NCI-H446 treated with DMSO at 0.1 percent for 48 hours (cell line): ENCODE results near the gene GMDS.

ENCODE experiments used
- DNase-seq: peaks from one replicate; lab custom pipeline; 2025; lab: John Stamatoyannopoulos, UW

Gene GMDS

GRCh38 chr6:1987640-1988039, 257.8 kb downstream of the GMDS start:
- peak; percentile 8 for DNase-seq

GRCh38 chr6:1986454-1987243, 258.8 kb downstream of the GMDS start:
- no peak for DNase-seq

- no peak for DNase-seq
These were observed 260.9 kb downstream of the GMDS start for GRCh38 chr6:1984346-1984994.

GRCh38 chr6:1983850-1984249, 261.6 kb downstream of the GMDS start:
- no peak for DNase-seq

GRCh38 chr6:1972962-1973361, 272.4 kb downstream of the GMDS start:
- no peak for DNase-seq

- no peak for DNase-seq
These were observed 273.8 kb downstream of the GMDS start for GRCh38 chr6:1971612-1972011.

- DNase-seq = no peak
These were observed 275.2 kb downstream of the GMDS start for GRCh38 chr6:1970151-1970561.

DNA sequence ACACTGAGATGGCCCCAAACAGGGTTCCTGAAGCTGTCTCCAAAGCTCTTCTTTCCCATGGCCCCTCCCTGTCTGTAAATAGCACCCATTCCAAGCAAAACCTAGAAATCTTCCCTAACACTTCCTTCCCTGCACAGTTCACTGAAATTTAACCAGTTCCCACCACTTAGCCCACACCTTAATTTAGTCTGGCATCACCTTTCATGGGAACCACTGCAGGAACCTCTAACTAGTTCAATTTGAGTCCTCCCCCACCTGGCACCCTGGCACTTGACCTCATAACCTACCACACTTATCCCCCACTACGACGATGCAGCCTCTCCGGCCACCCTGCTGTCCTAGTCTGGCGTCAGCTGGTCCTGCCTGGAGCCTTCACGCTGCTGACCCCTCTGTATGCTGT, 278.7 kb downstream of the GMDS start:
- no peak for DNase-seq

GRCh38 chr6:1965596-1966224, 279.7 kb downstream of the GMDS start:
- DNase-seq = no peak

GRCh38 chr6:1963596-1963995, 281.8 kb downstream of the GMDS start:
- no peak for DNase-seq

DNA sequence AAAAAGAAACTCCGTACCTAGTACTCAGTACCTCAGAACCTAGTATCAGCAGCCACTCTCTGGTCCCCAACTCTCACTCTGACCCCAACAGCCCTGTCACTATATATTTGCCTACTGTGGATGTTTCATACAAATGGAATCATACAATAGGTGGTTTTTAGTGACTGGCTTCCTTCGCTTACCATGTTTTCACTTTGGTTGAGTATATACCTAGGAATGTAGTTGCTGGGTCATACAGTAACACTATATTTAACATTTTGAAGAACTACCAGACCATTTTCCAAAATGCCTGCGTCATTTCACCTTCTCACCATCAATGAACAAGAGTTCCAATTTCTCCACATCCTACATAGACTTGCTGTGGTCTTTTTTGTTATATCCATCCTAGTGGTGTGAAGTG, 283.2 kb downstream of the GMDS start:
- DNase-seq = no peak

GRCh38 chr6:1960486-1961142, 284.8 kb downstream of the GMDS start:
- DNase-seq = no peak

DNA sequence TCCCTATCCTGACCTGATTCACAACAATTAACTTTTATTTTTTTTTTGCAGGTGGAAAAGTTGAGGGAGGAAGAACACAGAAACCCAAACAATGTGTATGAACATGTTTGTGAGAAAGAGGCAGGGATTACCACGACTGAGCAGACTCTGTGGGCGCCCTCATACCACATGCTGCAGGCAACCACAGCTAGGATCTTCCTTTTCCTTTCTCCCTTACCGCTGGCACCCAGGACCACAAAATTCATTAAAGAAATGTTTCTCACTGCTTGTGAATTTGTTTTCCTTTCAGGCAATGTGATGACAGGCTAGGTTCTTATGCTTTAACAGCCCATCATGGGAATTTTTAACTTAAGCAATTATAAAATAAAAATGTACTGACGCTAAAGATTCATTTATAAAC, 287.1 kb downstream of the GMDS start:
- DNase-seq = no peak

- DNase-seq = no peak
These were observed 287.7 kb downstream of the GMDS start for GRCh38 chr6:1957746-1958145.

DNA sequence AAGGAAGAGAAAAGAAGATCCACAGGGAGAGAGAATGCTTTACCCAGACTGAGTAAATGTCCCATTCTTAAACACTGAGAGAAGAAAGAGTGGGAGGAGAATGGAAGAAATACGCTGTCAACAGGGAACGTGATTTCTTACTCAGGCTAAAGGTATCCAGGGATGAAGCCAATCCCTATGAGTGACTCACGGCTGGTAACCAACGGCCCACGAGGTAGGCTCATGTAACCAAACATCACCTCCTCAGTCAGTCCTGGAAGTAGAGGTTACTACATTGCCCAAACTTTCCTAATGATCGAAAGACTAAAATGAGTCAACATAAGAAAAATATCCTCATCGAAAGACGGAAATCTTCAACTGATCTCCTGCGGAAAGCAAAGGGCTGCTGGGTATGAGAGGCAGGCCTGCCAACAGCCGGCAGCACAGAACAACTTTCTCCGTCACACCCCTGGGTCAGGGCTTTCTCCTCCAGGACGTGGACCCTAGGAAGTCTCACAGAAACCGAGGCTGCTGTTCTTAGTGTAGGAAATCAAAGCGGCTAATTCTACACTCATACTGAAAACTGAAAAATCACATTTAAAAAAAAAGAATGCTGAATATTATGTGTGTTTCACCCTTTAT, 292.6 kb downstream of the GMDS start:
- DNase-seq = no peak

DNA sequence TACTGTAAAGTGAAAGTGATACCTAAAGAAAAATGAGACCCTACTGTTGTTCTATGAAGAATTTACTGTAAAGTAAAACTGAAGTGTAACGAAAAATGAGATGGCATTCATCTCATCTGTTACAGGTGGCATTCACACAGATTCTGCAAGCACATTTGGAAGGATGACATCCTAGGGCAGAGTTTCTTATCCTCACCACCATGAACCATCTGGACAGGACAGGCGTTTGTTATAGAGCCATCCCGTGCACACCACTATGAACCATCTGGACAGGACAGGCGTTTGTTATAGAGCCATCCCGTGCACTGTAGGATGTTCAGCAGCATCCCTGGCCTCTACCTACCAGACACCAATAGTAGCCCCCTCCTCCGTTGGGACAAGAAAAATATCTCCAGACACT, 294.8 kb downstream of the GMDS start:
- DNase-seq = no peak

- no peak for DNase-seq
These were observed 295.9 kb downstream of the GMDS start for GRCh38 chr6:1949538-1949937.

DNA sequence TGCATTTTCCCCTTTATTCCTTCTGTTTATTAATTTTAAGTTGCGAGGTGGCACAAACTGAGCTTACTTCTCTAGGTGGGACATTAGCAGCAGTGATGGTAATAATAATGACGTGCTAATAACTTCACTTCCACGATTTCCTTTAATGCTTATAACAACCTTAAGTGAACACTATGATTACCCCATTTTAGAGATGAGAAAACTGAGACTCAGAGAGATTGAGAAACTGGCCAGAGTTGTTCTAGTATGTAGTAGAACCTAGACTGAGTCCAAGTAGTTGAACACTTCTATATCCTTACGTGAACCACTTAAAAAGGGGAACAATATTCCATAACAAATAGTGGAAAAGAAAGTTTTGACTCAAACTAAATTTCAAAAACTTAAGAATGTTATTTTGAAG, 297.5 kb downstream of the GMDS start:
- no peak for DNase-seq

DNA sequence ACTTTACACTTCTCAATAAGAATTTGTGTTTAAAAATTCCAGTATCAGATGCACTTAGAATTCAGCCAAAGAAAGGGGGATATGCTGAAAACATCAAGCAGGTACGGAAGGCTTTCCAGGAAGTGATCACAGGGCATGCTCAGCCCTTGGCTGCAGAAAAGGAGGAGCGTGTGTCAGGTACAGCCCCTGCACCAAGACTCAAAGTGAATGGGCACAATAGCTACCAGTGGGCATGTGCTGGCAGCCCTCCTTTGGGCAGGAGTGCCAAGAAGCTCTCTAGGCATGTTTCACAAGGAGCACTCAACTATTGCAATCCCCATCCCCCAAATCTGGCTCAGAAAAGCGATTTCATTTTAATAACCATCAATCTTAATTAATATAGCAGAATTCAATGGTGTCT, 298.8 kb downstream of the GMDS start:
- DNase-seq = peak; percentile 74

DNA sequence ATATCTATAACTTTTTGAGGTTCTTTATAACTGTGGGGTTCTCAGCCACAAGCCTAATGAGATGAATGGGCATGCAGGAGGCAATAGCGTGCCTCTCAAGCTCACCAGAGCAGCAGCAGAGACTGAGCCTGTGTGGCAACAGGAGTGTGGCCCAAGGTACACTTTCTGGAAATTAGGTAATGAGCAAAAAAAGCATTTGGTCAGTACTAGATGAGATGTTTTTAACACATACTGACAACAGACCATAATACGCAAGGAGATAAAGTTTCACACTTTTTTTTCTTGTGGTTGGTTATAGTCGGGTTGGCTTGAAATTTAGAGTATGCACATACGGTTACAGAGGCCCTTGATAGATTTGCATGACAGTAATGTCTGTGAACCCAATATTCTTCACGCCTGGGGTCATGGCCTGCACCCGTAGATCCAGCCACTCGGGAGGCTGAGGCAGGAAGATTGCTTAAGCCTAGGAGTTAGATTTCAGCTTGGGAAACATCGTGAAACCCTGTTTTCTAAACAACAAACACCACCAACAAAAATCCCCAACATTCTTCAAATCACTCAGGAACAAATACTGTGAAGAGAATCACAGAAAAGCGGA, 300.1 kb downstream of the GMDS start:
- no peak for DNase-seq

GRCh38 chr6:1942834-1943233, 302.6 kb downstream of the GMDS start:
- no peak for DNase-seq

GRCh38 chr6:1941534-1941933, 303.9 kb downstream of the GMDS start:
- DNase-seq = no peak
